SH-SY5Y (cell line): ENCODE measurements around the gene FXYD7.

Experiments
- GATA2 ChIP-seq: IDR thresholded peaks from 2 replicates; pipeline ENCODE4 v1.6.1; 2011; ENCODE audit warnings: mild to moderate bottlenecking, low read depth, low read length
- GATA3 ChIP-seq: IDR thresholded peaks from 2 replicates; pipeline ENCODE4 v1.6.1; 2011; ENCODE audit warnings: low read depth, mild to moderate bottlenecking, low read length, moderate library complexity

GRCh38 chr19:35117116-35117515, 25.9 kb upstream of the FXYD7 start:
- TF ChIP-seq GATA2 (no peak), GATA3 (no peak)
